HG03064 (cell line): ENCODE data around the gene TMPRSS2.

Experiments used
- ATAC-seq: cut with Tn5 transposase; IDR thresholded peaks from one replicate; pipeline ENCODE4 v1.9.1; 2021; ENCODE audit warnings: low read depth; ENCODE audit not compliant: unreplicated experiment

Gene TMPRSS2

DNA sequence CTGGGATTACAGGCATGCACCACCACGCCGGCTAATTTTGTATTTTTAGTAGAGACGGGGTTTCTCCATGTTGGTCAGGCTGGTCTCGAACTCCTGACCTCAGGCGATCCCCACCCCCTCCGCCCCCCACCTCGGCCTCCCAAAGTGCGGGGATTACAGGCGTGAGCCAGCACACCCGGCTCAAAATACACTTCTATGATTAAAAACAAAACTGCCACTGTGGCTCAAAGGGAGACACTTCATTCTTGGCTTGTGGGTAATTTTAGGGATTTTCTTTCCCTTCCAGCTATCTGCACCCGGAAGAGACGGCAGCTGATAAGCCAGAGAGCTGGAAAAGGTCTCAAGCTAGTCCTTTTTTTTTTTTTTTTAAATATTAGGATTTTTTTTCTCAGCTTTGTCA lies 24.5 kb downstream of the TMPRSS2 start:
- ATAC-seq, result no peak

DNA sequence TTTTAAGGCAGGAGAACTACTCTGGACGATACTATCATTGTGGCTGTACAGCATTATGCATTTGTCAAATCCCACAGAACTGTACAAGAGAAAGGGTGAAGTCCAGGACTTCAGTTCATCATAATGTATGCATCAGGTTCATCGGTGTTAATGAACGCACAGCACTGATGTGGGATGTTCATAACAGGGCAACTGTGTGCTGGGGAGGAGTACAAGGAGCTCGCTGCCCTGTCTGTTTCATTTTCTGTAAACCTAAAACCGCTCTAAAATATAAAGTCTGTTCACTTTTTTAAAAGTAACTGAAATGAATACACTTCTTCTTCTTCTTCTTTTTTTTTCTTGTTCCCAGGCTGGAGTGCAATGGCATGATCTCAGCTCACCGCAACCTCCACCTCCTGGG lies 25.0 kb downstream of the TMPRSS2 start:
- no peak for ATAC-seq

DNA sequence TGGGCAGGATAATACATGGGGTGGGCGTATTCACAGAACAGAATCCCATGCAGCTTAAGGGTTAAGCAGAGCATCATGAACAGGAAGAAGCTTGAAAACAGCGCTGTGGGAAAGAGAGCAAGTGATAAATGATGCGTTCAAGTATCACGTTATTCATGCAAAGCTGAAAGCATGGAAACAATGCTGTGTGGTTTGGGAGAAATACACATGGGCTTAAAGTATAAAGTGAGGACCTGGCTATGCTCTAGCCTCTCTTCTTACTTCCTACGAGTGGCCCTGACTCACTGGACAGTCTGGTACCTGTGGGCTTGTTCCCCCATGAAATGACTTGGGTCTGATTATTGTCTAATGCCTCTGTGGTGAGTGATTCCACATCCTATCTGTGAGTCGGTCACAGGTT lies 25.7 kb downstream of the TMPRSS2 start:
- ATAC-seq, result no peak

DNA sequence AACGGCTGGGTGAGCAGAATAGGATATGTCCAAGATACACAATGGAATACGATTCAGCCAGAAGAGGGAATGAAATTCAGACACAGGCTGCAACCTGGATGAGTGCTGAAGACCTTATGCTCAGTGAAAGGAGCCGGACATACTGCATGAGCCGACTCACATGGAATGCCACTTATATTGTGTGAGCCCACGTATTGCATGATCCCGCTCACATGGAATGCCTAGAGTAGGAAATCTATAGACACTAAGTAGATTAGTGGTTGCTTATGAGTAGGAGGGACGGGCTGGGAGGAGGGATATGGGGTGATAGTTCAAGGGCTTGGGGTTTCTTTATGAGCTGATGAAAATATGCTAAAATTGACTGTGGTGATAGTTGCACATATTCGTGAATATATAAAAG lies 26.8 kb downstream of the TMPRSS2 start:
- no peak for ATAC-seq

DNA sequence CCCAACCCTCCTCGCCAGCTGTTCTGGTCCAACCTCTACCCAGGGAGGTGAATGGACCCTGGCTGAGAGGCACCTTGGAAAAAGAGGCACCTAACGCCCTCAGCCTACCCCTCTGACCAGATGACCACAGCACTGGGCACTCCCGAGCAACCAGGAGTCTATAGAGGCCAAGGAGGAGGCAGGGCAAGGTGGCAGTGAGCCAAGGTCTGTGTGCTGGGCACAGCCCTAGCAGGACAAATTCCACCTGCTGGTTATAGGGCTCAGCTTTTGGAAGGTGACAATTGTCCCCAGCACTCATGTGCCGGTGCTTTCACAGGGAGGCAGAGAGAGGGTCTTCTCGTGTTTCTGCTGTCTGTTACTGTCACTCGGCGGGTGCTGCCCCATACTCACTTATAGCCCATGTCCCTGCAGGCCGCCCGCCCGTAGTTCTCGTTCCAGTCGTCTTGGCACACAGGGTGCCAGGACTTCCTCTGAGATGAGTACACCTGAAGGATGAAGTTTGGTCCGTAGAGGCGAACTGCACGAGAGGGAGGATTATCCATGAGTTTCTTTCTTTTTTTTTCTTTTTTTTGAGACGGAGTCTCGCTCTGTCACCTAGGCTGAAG lies 27.8 kb downstream of the TMPRSS2 start:
- no peak for ATAC-seq

DNA sequence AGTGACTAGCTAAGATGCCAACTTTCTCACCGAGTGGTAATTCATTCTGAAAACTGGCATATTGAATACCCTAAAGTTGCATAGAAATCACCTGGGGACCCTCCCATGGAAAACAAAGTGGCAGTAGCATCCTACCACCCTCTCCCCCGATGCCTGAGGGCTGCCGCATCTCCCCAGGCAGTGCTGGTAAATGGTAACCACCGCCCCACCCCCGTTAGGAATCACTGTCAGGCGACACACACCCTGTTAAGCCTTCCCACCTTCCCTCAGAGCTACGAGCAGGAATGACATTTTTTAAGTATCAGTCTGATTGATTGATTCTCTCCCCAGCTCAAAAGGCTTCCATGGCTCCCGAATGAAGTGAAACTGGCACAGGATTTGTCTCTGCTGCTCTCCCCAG lies 28.3 kb downstream of the TMPRSS2 start:
- ATAC-seq, result no peak

DNA sequence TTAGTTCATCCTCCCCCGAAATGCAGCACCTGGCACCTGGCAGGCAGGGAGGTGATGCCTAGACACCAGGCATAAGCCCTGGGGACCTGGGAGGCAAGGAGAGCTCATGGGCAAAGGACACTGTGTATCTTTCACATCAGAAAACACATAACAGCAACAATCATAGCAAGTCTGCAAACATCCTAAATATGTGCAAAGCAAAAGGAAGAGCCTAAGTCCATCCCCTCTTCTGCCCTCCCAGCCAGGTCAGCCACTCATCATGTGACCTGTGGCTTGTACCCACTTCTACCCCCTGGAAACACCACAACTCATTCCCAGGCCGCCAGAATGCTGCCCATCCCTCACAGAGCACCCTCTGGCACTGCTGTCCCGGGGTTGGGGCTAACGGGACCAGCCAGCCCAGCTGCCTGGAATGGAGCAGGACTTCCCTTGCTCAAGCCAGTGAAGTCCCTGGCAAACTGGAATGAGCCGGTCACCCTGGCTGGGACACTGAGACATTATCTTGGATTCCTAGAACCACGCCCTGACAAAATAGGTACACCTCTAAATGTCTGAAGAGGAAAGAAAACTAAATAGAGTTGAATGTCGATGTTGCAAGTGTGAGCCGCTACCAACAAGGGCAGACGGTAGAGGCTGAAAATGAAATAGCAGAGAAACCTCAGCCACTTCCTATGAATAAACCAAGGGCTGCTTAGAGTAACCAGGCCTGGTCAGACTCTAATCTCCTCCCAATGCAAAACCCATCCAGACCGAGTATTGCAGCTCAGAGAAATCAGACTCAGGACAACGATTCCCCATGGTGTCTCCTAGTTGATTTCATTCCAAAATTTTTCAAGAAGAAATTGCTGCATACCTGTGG lies 29.4 kb downstream of the TMPRSS2 start:
- no peak for ATAC-seq

DNA sequence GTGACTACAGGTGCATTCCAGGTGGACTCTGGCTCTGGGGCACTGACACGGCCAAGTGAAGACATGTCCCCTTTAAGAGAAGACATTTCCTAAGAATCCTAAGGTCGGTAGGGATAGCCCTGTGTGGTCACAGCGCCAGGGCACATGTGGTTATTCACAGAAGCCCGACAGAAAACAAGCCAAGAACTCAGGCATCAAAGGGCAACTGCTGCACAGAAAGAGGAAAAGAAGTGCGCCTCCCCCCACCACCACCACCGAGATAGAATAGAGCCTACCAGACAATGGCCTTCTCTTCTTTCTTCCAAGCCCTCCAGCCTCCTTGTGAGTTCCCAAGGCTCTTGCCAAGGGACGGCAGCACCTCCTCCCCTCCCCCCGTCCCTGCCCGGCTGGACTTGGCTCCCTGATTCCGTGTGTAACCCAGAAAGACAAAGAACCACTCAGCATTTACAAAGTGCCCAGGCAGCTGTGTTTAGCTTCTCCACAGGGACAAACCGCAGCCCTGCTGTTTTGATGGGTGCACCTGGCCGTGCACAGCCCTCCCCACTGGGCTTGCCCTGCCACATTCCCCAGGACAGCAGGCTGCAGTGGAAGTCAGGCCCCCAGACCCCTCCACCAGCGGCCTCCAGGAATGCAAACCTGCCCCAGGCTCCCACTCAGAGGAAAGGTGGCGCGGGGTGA lies 30.2 kb downstream of the TMPRSS2 start:
- no peak for ATAC-seq

DNA sequence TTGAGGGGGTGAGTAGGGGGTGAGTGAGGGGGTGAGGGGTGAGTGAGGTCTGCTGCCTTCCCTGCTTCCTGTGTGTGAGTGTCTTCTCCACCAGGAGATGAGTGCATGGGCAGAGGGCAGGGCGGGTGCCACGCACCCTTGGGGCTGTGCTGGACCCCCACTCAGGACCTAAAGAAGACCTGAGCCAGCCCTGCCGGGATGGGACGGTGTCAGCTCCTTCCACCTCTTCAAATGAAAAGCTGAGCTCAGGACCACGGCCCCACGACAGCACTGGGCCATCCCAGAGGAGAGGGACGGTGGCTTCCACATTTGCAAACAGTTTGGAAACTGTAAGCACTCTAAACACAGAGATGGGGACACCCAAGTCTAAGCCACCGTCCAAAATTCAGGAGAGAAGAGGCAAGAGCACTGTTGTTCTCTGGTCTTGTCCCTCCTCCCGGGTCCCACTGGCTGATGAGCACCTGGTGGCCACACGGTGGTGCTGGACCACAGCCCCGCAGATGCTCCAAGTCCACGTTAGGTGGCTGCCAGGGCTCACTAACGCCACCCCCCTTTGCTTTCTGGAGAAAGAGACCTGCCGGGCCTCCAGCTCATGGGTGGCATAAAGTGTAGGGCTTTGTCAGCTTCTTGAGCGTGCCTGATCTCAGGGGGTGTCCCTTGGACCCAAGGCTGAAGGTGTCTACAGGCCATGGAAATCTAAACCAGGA lies 32.1 kb downstream of the TMPRSS2 start:
- no peak for ATAC-seq

DNA sequence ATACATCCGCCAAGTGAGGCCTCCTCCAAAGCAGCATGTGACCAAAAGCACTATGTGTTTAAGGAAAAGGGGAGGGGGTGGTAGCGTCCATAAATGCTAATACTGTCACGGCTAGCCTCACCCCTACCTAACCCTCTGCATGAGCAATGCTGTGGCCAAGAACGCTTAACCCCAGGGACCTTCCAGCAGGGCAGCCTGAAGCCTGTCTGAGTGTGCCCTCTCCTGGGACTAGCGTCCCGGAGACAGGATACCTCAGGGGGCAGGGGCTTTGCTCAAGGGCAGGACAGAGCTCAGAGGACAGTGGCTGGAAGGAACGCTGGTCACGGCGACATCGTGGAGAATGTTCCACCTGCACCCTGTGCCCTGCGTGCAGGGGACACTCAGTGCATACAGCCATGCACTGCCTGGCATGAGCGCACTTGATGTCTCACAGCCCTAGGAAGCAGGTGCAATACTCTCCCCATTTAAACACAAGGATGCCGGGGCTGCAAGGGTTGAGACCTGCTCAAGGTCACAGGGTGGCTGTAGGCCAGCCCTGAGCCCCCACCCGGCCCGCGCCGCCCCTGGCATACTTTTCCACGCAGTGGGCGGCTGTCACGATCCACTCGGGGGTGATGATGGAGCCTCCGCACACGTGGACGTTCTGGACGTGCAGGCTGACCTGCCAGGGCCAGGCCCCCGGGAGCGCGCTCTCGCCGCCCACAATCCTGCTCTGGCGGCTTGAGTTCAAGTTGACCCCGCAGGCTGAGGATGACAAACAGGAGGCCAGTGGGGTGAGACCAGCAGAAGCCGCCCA lies 35.0 kb downstream of the TMPRSS2 start:
- ATAC-seq, result no peak

DNA sequence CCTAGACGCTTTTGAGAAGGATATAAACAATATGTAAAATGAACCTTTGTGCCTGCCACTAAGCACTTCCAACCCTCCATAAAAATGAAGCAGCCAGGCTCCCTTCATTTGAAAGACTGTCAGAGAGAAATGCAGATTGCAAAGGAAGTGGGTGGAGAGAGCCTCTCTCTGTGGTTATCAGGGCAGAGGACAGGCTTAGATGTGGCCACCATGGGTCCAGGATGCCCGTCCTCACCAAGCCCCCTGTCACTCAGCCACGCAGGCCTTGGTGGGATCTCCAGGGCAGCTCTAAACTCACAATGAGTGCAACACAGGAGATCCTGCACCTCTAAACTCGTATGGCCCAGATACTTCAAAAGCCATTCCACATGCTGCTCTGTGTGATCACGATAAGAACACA lies 37.9 kb downstream of the TMPRSS2 start:
- ATAC-seq, result no peak

DNA sequence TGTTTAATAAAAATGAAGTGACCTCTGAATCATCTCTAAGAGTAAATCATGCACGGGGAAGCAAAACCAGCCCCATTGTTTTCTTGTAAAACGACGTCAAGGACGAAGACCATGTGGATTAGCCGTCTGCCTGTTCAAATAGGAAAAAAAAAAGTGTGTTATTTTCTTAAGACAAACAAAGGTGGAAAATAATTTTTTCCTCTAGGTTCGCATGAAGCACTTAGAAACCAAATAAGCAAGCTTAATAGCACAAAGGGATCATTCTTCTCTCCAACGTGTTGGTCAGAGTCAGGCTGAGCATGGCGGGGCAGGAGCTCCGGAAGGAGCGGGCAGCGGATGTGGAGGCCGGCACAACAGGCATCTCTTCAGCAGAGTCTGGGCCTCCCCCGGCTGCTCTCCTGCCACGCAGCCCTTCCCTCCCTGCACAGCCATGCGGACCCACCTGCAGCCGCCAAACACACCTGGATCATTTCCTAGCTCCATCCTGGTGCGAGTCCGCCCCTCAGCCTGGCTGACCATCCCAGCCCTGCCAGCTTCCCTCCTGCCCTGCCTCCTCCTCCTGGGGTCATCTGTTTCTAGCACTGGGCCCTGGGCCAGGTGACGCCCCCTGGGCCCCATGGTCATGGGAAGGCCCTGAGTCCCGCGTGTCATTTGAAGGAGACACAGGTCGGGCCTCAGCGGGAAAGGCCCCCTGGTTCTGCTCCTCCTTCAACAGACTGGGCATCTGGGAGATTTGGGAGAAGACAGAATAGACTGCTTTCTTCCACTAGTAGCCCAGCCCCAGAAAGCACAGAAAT lies 41.7 kb downstream of the TMPRSS2 start:
- no peak for ATAC-seq

DNA sequence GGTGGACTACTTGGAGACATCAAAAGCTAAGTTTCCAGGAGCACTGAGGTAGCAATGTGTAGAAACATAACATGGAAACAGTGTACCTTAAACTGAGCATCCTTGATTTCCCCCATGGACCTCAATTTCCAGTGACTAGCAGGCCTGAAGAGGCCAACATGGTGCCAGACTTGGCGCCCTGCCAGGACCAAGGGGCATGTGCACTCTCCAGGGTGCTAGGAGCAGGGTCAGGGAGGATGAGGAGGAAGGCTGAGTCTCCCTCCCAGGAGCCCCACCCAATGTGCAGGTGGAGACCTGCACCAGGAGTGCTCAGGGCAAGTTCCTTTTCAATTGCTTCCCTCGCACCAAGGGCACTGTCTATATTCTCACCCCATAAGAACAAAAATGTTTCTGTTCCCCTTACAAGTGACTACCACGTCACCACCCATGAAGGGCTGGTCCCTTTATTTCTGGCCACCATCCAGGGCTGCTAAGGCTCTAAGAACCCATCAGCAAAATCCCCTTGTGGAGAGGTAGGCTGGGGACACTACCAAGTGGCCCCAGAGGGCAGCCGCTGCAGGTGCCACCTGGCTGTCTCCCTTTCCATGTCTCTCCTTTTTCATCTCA lies 42.7 kb downstream of the TMPRSS2 start:
- no peak for ATAC-seq

DNA sequence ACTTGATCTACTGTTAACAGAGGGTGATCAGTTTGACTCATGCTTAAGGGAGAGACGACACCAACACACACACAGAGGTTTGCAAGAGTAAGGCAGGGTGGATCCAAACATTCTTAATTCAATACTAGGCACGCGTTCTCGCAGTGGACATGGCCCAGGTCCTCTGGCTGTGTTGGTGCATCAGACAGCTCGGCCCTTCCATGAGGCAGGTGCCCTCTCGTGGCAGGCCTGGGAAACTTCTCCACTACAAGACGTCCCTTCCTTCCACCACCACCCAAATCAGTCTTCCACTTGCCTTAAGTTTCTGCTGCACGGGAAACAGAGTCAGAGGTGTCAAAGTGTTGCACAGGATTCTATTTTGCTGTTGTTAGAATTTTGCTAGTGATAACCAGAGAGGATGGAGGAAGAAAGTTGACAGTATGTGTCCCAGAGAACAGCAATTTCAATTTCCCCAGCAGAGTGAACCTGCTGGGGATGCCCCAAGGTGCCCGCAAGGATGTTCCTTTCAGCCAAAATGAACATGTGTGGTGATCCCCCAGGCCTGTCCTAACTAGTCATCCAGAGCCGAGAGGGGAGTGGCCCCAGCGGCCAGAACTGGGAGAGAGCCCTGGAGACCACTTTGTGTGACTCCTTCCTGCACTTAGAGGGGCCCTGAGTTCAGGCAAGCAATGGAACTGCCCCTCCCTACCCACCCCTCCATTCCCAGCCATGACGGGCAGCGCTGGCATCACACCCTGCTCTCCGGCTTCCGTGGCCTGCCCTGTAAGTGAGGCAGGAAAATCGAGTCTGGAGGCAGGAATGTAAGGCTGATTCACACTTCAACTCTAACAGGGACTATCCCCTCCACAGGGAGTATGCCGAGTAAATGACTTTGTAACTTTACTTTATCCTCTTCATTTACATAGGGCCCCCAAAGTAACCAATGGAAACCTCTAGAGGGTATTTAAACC lies 47.1 kb downstream of the TMPRSS2 start:
- ATAC-seq, result no peak

DNA sequence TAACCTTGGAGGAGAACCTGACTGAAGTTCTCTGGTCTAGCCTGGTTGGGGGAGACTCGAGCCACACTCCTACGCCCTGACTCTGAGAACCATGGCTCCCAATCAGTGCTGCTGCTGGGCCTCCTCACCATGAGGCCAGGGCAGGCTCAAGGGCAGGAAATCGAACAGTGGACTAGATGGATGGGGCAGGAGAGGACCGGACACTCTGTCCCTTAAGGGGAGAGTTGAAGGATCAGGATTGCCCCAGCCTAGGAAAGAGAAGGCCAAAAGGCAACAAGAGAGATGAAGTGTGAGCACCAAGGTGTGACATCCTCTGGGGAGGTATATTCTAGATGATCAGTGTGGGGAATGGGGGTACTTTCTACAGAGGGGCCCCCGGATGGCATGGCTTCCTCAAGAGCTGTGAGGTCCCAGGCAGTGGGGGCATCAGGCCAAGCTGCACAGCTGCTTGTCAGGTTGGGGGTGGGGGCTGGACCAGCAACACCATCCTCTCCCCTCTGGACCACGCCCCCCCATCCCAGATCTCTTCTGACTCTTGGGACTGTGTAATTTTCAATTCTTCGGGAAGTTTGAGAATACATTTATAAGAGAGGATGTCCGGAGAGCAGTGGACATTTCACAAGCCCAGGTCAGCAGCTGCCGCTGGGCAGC lies 47.9 kb downstream of the TMPRSS2 start:
- ATAC-seq, result no peak

DNA sequence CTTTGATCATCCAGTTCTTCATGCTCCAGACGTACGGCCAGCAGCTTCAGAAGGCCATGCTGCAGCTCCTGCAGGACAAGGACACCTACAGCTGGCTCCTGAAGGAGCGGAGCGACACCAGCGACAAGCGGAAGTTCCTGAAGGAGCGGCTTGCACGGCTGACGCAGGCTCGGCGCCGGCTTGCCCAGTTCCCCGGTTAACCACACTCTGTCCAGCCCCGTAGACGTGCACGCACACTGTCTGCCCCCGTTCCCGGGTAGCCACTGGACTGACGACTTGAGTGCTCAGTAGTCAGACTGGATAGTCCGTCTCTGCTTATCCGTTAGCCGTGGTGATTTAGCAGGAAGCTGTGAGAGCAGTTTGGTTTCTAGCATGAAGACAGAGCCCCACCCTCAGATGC lies 49.4 kb downstream of the TMPRSS2 start:
- no peak for ATAC-seq

DNA sequence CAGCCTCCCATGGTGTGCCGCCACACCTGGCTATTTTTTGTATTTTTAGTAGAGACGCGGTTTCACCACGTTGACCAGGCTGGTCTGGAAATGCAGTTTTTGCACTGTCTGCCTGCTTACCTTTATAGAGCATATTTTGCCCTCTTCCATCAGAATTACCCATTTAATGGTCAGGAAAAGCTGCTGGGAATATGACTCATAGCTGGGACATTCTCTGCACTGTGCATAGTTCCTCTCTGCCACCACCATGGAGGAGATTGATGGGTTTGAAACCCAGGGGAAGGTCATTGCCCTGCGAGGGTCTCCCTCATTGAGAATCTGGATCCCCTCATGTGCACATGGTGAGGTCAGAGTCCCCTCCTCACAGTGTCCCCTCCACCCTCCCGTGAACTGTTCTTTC lies 49.8 kb downstream of the TMPRSS2 start:
- ATAC-seq, result no peak

DNA sequence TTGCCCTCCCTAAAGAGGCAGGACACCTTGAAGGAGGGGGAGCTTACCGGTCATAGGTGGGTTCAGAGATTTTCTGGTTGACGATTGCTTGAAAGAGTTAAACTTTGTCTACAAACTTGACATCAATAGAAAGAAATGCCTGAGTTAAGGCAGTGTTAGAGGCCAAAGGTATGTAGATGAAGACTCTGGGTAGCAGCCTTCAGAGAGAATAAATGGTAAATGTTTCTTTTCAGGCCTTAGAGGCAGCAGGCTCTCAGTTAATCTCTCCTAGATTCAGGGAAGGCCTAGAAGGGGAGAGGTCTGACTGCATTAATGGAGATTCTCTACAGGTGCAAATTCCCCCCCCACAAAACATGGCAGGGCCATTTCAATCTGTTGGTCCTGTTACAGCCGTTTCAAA lies 54.2 kb downstream of the TMPRSS2 start:
- no peak for ATAC-seq
